HEK293 (cell line): ENCODE results near the gene CD79A.

Source experiments
- CTCF ChIA-PET: fragments of 350-600 bp; formaldehyde crosslinking; extraction: SDS; loops from one replicate; lab custom pipeline; 2021; ENCODE audit warnings: antibody characterized with exemption; lab: Yijun Ruan, JAX
- POLR2A ChIA-PET: fragments of 300-600 bp; formaldehyde crosslinking; extraction: SDS; loops from one replicate; lab custom pipeline; 2020; ENCODE audit warnings: antibody characterized with exemption, inconsistent platforms; lab: Yijun Ruan, JAX
- H3K27ac ChIP-seq: fragments of 200-500 bp; sonication (Bioruptor generic); 2 replicates; pipeline ENCODE4 v1.5.1; 2014; ENCODE audit warnings: low read depth, low read length, control low read depth, inconsistent platforms; ENCODE audit errors: extremely low read depth
- H3K36me3 ChIP-seq, 2 experiments: fragments of 200-500 bp in 1 of 2; sonication (Bioruptor generic) in 1 of 2; 1 replicate in 1 of 2; 2 replicates in 1 of 2; pipeline ENCODE4 v1.5.1; 2014 to 2017; ENCODE audit warnings: inconsistent platforms in 2 of 2, low read length in 2 of 2; ENCODE audit not compliant: control insufficient read depth in 2 of 2, insufficient read depth in 1 of 2
- H3K4me1 ChIP-seq: fragments of 200-500 bp; sonication (Bioruptor generic); 2 replicates; pipeline ENCODE4 v1.5.1; 2014; ENCODE audit warnings: mild to moderate bottlenecking, low read length, inconsistent platforms; ENCODE audit not compliant: control insufficient read depth, insufficient read depth
- H3K4me3 ChIP-seq: 2 replicates; pipeline ENCODE4 v1.5.1; 2011; ENCODE audit warnings: low read depth, mild to moderate bottlenecking, control low read depth, low read length, moderate library complexity
- H3K9me3 ChIP-seq: fragments of 200-500 bp; sonication (Bioruptor generic); 2 replicates; pipeline ENCODE4 v1.5.1; 2014; ENCODE audit warnings: low read depth, low read length, inconsistent platforms; ENCODE audit not compliant: control insufficient read depth, insufficient read depth
- BCL11A ChIP-seq: fragments of 450-650 bp; formaldehyde crosslinking; IDR thresholded peaks from 2 replicates; pipeline ENCODE4 v1.5.1; 2016; ENCODE audit warnings: low read depth, missing biosample characterization, missing genetic modification characterization
- HOXA7 ChIP-seq: sonication (generic); formaldehyde crosslinking; IDR thresholded peaks from 2 replicates; pipeline ENCODE4 v1.8.1; 2022; ENCODE audit warnings: missing genetic modification reagents, borderline replicate concordance
- INSM2 ChIP-seq: fragments of 450-650 bp; formaldehyde crosslinking; IDR thresholded peaks from 2 replicates; pipeline ENCODE4 v1.5.1; 2016; ENCODE audit warnings: missing biosample characterization, missing genetic modification characterization
- SALL2 ChIP-seq: fragments of 450-650 bp; formaldehyde crosslinking; IDR thresholded peaks from 2 replicates; pipeline ENCODE4 v1.5.0; 2017; ENCODE audit warnings: missing biosample characterization, mild to moderate bottlenecking, missing genetic modification characterization, borderline replicate concordance
- SCRT1 ChIP-seq: fragments of 450-650 bp; formaldehyde crosslinking; IDR thresholded peaks from 2 replicates; pipeline ENCODE4 v1.5.1; 2016; ENCODE audit warnings: missing biosample characterization, missing genetic modification characterization, borderline replicate concordance
- SP2 ChIP-seq: fragments of 450-650 bp; formaldehyde crosslinking; IDR thresholded peaks from 2 replicates; pipeline ENCODE4 v1.5.1; 2016; ENCODE audit warnings: missing biosample characterization, missing genetic modification characterization
- ZBTB26 ChIP-seq: fragments of 450-650 bp; formaldehyde crosslinking; optimal IDR thresholded peaks from 2 replicates; pipeline ENCODE3; 2016; ENCODE audit warnings: missing biosample characterization, mild to moderate bottlenecking, missing genetic modification characterization
- ZBTB49 ChIP-seq: fragments of 450-650 bp; formaldehyde crosslinking; IDR thresholded peaks from 2 replicates; pipeline ENCODE4 v1.5.1; 2016; ENCODE audit warnings: missing biosample characterization, missing genetic modification characterization, low read depth
- ZNF16 ChIP-seq: fragments of 450-650 bp; formaldehyde crosslinking; IDR thresholded peaks from 2 replicates; pipeline ENCODE4 v1.5.1; 2016; ENCODE audit warnings: low read depth, missing biosample characterization, missing genetic modification characterization
- ZNF174 ChIP-seq: fragments of 450-650 bp; formaldehyde crosslinking; IDR thresholded peaks from 2 replicates; pipeline ENCODE4 v1.5.0; 2017; ENCODE audit warnings: missing biosample characterization, mild to moderate bottlenecking, missing genetic modification characterization
- ZNF2 ChIP-seq: fragments of 450-650 bp; formaldehyde crosslinking; IDR thresholded peaks from 2 replicates; pipeline ENCODE4 v1.5.1; 2016; ENCODE audit warnings: missing biosample characterization, missing genetic modification characterization
- ZNF211 ChIP-seq: fragments of 450-650 bp; formaldehyde crosslinking; IDR thresholded peaks from 2 replicates; pipeline ENCODE4 v1.5.1; 2016; ENCODE audit warnings: low read depth, missing biosample characterization, missing genetic modification characterization
- ZNF221 ChIP-seq: fragments of 450-650 bp; formaldehyde crosslinking; IDR thresholded peaks from 2 replicates; pipeline ENCODE4 v1.5.1; 2017; ENCODE audit warnings: missing biosample characterization, missing genetic modification characterization, borderline replicate concordance
- ZNF24 ChIP-seq: fragments of 450-650 bp; formaldehyde crosslinking; IDR thresholded peaks from 2 replicates; pipeline ENCODE4 v1.5.1; 2016; ENCODE audit warnings: missing biosample characterization, missing genetic modification characterization
- ZNF558 ChIP-seq: fragments of 450-650 bp; formaldehyde crosslinking; IDR thresholded peaks from 2 replicates; pipeline ENCODE4 v1.5.1; 2016; ENCODE audit warnings: missing biosample characterization, missing genetic modification characterization
- ZNF571 ChIP-seq: fragments of 450-650 bp; formaldehyde crosslinking; IDR thresholded peaks from 2 replicates; pipeline ENCODE4 v1.5.0; 2017; ENCODE audit warnings: missing biosample characterization, missing genetic modification characterization
- ZNF580 ChIP-seq: fragments of 450-650 bp; formaldehyde crosslinking; IDR thresholded peaks from 2 replicates; pipeline ENCODE4 v1.5.1; 2016; ENCODE audit warnings: missing biosample characterization, missing genetic modification characterization
- ZNF610 ChIP-seq: fragments of 450-650 bp; formaldehyde crosslinking; IDR thresholded peaks from 2 replicates; pipeline ENCODE4 v1.5.1; 2016; ENCODE audit warnings: missing biosample characterization, missing genetic modification characterization, borderline replicate concordance
- ZNF670 ChIP-seq: fragments of 450-650 bp; formaldehyde crosslinking; IDR thresholded peaks from 2 replicates; pipeline ENCODE4 v1.5.1; 2016; ENCODE audit warnings: missing biosample characterization, missing genetic modification characterization, low read depth
- ZNF777 ChIP-seq: fragments of 450-650 bp; formaldehyde crosslinking; IDR thresholded peaks from 2 replicates; pipeline ENCODE4 v1.5.1; 2017; ENCODE audit warnings: missing biosample characterization, missing genetic modification characterization, borderline replicate concordance
- ZXDB ChIP-seq: fragments of 450-650 bp; formaldehyde crosslinking; IDR thresholded peaks from 2 replicates; pipeline ENCODE4 v1.5.1; 2016; ENCODE audit warnings: missing biosample characterization, missing genetic modification characterization
- TF ChIP-seq, protein P1 (sequence below): fragments of 450-650 bp; formaldehyde crosslinking; IDR thresholded peaks from 2 replicates; pipeline ENCODE4 v1.5.1; 2016; ENCODE audit warnings: missing biosample characterization, missing genetic modification characterization, borderline replicate concordance
- TF ChIP-seq, protein P2 (sequence below): fragments of 450-650 bp; formaldehyde crosslinking; IDR thresholded peaks from 2 replicates; pipeline ENCODE4 v1.5.1; 2016; ENCODE audit warnings: missing biosample characterization, missing genetic modification characterization
- TF ChIP-seq, protein P3 (sequence below): fragments of 450-650 bp; formaldehyde crosslinking; IDR thresholded peaks from 2 replicates; pipeline ENCODE4 v1.5.1; 2016; ENCODE audit warnings: missing biosample characterization, missing genetic modification characterization

Gene CD79A

GRCh38 chr19:41845051-41845590 lies 32.0 kb upstream of the CD79A start (continued):
- TF ChIP-seq, protein P1, sequence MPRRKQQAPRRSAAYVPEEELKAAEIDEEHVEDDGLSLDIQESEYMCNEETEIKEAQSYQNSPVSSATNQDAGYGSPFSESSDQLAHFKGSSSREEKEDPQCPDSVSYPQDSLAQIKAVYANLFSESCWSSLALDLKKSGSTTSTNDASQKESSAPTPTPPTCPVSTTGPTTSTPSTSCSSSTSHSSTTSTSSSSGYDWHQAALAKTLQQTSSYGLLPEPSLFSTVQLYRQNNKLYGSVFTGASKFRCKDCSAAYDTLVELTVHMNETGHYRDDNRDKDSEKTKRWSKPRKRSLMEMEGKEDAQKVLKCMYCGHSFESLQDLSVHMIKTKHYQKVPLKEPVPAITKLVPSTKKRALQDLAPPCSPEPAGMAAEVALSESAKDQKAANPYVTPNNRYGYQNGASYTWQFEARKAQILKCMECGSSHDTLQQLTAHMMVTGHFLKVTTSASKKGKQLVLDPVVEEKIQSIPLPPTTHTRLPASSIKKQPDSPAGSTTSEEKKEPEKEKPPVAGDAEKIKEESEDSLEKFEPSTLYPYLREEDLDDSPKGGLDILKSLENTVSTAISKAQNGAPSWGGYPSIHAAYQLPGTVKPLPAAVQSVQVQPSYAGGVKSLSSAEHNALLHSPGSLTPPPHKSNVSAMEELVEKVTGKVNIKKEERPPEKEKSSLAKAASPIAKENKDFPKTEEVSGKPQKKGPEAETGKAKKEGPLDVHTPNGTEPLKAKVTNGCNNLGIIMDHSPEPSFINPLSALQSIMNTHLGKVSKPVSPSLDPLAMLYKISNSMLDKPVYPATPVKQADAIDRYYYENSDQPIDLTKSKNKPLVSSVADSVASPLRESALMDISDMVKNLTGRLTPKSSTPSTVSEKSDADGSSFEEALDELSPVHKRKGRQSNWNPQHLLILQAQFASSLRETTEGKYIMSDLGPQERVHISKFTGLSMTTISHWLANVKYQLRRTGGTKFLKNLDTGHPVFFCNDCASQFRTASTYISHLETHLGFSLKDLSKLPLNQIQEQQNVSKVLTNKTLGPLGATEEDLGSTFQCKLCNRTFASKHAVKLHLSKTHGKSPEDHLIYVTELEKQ, result no peak
- no peak for TF ChIP-seq ZNF16
- TF ChIP-seq ZNF571 (tag by site-specific recombination), result no peak
- no peak for TF ChIP-seq BCL11A (tag by site-specific recombination)
- TF ChIP-seq SALL2 (tag by site-specific recombination), result no peak
- TF ChIP-seq, protein P2, sequence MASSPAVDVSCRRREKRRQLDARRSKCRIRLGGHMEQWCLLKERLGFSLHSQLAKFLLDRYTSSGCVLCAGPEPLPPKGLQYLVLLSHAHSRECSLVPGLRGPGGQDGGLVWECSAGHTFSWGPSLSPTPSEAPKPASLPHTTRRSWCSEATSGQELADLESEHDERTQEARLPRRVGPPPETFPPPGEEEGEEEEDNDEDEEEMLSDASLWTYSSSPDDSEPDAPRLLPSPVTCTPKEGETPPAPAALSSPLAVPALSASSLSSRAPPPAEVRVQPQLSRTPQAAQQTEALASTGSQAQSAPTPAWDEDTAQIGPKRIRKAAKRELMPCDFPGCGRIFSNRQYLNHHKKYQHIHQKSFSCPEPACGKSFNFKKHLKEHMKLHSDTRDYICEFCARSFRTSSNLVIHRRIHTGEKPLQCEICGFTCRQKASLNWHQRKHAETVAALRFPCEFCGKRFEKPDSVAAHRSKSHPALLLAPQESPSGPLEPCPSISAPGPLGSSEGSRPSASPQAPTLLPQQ, result no peak
- TF ChIP-seq ZNF610 (tag by site-specific recombination), result no peak
- no peak for TF ChIP-seq ZNF2 (tag by site-specific recombination)
- no peak for TF ChIP-seq ZNF670 (tag by site-specific recombination)
- no peak for TF ChIP-seq ZBTB26 (tag by site-specific recombination)
- no peak for TF ChIP-seq SCRT1 (tag by site-specific recombination)
- TF ChIP-seq INSM2 (tag by site-specific recombination), result no peak

- no peaks in the 10 kb centered on the region for H3K4me1 ChIP-seq
- H3K9me3 ChIP-seq, result no peaks in the 10 kb centered on the region
- no peak overlapping the region for H3K27ac ChIP-seq
- CTCF ChIA-PET, result interaction anchor here (0.6 to 2.4 kb wide), 3 partner anchors 12 to 79 kb away, joined by 3 to 12 read pairs (median 5); partner anchors contain the start of gene RPS19
- H3K36me3 ChIP-seq, result no peaks in the 10 kb centered on the region
- POLR2A ChIA-PET, result interaction anchor here (5.5 kb wide), 1 partner anchor 13 kb away, joined by 54 read pairs; the partner anchor contains the start of gene RPS19
- H3K4me3 ChIP-seq, result no peak overlapping the region
- TF ChIP-seq ZBTB49 (no peak), ZNF777 (tag by site-specific recombination) (no peak), ZNF221 (tag by site-specific recombination) (no peak), ZNF24 (tag by site-specific recombination) (no peak), ZNF211 (tag by site-specific recombination) (no peak), ZNF174 (tag by site-specific recombination) (no peak), HOXA7 (no peak), ZNF558 (tag by site-specific recombination) (no peak), SP2 (tag by site-specific recombination) (no peak), ZXDB (tag by site-specific recombination) (no peak), ZNF580 (tag by site-specific recombination) (no peak)
- TF ChIP-seq, protein P3, sequence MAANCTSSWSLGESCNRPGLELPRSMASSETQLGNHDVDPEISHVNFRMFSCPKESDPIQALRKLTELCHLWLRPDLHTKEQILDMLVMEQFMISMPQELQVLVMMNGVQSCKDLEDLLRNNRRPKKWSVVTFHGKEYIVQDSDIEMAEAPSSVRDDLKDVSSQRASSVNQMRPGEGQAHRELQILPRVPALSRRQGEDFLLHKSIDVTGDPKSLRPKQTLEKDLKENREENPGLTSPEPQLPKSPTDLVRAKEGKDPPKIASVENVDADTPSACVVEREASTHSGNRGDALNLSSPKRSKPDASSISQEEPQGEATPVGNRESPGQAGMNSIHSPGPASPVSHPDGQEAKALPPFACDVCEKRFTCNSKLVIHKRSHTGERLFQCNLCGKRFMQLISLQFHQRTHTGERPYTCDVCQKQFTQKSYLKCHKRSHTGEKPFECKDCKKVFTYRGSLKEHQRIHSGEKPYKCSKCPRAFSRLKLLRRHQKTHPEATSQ, result no peak
These were observed 29.6 kb upstream of the CD79A start for GRCh38 chr19:41847351-41848105.
